HUES6 (cell line): ENCODE measurements around the gene SLC51B.
"Not testable (repeated sequence)": the region's sequence is repeated elsewhere in the genome, so short reads cannot be mapped to it uniquely, and the experiment has no call there.

Source experiments
- H3K27ac ChIP-seq: 2 replicates; pipeline ENCODE4 v1.7.0; 2013; ENCODE audit warnings: low read depth, mild to moderate bottlenecking, low read length, inconsistent platforms
- H3K27me3 ChIP-seq: 2 replicates; pipeline ENCODE4 v1.6.1; 2013; ENCODE audit warnings: low read length; ENCODE audit not compliant: control insufficient read depth, insufficient read depth
- H3K36me3 ChIP-seq: 2 replicates; pipeline ENCODE4 v1.6.1; 2013; ENCODE audit warnings: low read length; ENCODE audit not compliant: control insufficient read depth, insufficient read depth
- H3K4me1 ChIP-seq: 2 replicates; pipeline ENCODE4 v1.6.1; 2013; ENCODE audit warnings: low read length; ENCODE audit not compliant: control insufficient read depth, insufficient read depth
- H3K4me3 ChIP-seq: 2 replicates; pipeline ENCODE4 v1.5.1; 2013; ENCODE audit warnings: low read depth, low read length
- H3K9ac ChIP-seq: one replicate; pipeline ENCODE4 v1.6.1; 2013; ENCODE audit warnings: mild to moderate bottlenecking, low read length
- H3K9me3 ChIP-seq: 2 replicates; pipeline ENCODE4 v1.6.1; 2013; ENCODE audit warnings: low read depth, low read length; ENCODE audit not compliant: control insufficient read depth, insufficient read depth

The SLC51B gene

GRCh38 chr15:65085207-65085753, 40.1 kb downstream of the SLC51B start:
- peaks cover 77% of the 10 kb centered on the region for H3K4me1 ChIP-seq
- no peak overlapping the region for H3K27ac ChIP-seq
- H3K36me3 ChIP-seq: no peaks in the 10 kb centered on the region
- H3K27me3 ChIP-seq: no peaks in the 10 kb centered on the region
- no peak overlapping the region for H3K9ac ChIP-seq
- no peak overlapping the region for H3K4me3 ChIP-seq
- no peaks in the 10 kb centered on the region for H3K9me3 ChIP-seq

DNA sequence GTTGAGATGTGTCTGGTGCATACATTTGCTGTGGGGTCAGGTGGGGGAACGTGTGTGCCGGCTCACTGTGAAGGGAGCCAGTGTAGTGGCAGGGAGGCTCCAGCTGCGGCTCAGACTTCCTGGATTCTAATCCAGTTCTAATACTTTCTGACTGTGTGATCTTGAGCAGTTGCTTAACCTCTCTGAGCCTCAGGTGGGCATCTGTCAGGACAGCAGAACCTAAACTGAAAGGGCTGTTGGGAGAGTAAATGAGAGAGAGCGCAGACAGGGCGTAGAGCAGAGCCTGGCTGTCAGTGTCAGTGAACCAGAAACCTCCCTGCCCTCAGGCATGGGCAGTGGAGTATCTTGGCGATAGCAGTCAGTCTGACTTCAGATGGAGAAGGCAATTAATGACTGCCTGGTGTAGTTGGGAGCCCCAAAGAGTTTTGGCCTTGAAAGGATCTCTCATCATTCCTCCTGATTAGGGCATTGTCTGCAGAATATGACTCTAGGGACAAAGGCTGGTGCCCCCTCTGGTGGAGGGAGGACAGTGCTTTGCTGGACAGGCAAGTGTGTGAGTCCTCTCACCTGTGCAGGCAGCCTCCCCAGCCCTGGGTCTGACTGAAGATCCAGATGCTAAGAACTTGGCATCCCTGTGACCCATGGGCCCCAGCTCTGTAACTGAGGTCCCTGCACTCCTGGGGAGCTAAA, 40.9 kb downstream of the SLC51B start:
- Histone ChIP-seq H3K27me3 (no peaks in the 10 kb centered on the region), H3K4me1 (peaks cover 75% of the 10 kb centered on the region), H3K9me3 (no peaks in the 10 kb centered on the region), H3K4me3 (no peak overlapping the region), H3K9ac (no peak overlapping the region), H3K27ac (no peak overlapping the region), H3K36me3 (no peaks in the 10 kb centered on the region)

- H3K4me1 ChIP-seq: peaks cover 69% of the 10 kb centered on the region
- H3K27ac ChIP-seq: no peak overlapping the region
- no peak overlapping the region for H3K4me3 ChIP-seq
- H3K27me3 ChIP-seq: no peaks in the 10 kb centered on the region
- no peaks in the 10 kb centered on the region for H3K9me3 ChIP-seq
- H3K36me3 ChIP-seq: no peaks in the 10 kb centered on the region
- H3K9ac ChIP-seq: no peak overlapping the region
These were observed 41.5 kb downstream of the SLC51B start for GRCh38 chr15:65086680-65087111.

DNA sequence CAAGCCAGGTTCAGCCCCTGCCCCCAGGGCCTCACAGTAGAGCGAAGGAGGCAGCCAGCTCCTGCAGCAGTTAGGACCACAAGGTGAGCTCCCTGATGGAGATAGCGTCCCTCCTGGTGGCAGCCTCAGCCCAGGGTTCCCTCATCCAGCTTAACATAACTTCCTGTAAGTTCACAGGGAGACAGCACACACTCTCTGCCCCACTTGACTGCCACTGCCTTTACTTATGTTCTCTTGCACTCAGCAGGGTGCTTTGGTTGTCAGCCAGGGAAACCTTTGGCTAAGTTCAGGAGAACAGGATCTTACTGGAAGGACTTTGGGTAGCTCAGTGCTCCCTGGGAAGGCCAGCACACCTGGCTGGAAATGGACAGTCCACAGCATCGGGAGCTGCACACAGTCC, 42.2 kb downstream of the SLC51B start:
- no peak overlapping the region for H3K9ac ChIP-seq
- H3K4me3 ChIP-seq: no peak overlapping the region
- no peaks in the 10 kb centered on the region for H3K36me3 ChIP-seq
- H3K27me3 ChIP-seq: no peaks in the 10 kb centered on the region
- no peak overlapping the region for H3K27ac ChIP-seq
- H3K4me1 ChIP-seq: peaks cover 62% of the 10 kb centered on the region
- H3K9me3 ChIP-seq: no peaks in the 10 kb centered on the region

DNA sequence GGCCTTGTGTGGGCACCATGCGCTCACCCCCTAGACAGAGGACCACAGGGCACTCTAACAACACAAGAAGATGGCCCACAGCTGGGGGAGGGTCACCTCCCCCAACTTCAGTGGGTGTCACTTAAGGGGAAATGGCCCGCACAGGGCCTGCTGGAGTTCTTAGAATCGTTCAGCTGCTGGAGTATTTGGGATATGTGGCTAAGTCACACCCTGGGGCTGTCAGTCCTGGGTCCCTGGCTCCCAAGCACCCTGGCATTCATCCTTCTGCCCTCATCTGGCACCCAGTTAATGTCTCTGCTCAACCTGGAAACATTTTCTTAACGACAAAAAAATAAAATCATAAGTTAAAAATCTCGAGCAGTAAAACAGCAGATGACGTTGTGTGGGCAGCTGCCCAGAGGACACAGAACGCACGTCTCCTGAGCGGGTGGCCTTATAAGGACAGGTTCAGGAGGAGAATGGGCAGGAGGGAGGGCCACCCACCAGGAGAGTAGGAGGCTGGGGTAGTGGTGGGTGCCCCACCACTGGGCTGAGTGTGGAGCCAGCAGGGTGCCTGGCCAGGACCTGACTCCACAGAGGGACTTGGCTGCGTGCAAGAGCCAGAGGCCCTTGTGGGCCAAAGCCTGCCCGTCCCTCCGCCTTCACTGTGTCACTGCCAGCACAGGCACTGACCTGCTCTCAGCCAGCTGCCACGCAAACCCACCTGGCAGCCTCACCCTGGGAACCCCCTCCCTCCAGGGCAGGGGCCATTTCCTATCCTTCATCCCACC, 42.9 kb downstream of the SLC51B start:
- H3K4me1 ChIP-seq: peaks cover 56% of the 10 kb centered on the region
- H3K27ac ChIP-seq: no peak overlapping the region
- no peak overlapping the region for H3K9ac ChIP-seq

GRCh38 chr15:65088643-65089021, 43.4 kb downstream of the SLC51B start:
- Histone ChIP-seq H3K36me3 (no peaks in the 10 kb centered on the region), H3K4me3 (no peak overlapping the region), H3K9me3 (no peaks in the 10 kb centered on the region), H3K27ac (no peak overlapping the region), H3K4me1 (peaks cover 51% of the 10 kb centered on the region), H3K9ac (no peak overlapping the region), H3K27me3 (no peaks in the 10 kb centered on the region)

More for the DNA sequence above, 42.9 kb downstream of the SLC51B start:
- Histone ChIP-seq H3K27me3 (no peaks in the 10 kb centered on the region), H3K36me3 (no peaks in the 10 kb centered on the region), H3K4me3 (no peak overlapping the region), H3K9me3 (no peaks in the 10 kb centered on the region)

DNA sequence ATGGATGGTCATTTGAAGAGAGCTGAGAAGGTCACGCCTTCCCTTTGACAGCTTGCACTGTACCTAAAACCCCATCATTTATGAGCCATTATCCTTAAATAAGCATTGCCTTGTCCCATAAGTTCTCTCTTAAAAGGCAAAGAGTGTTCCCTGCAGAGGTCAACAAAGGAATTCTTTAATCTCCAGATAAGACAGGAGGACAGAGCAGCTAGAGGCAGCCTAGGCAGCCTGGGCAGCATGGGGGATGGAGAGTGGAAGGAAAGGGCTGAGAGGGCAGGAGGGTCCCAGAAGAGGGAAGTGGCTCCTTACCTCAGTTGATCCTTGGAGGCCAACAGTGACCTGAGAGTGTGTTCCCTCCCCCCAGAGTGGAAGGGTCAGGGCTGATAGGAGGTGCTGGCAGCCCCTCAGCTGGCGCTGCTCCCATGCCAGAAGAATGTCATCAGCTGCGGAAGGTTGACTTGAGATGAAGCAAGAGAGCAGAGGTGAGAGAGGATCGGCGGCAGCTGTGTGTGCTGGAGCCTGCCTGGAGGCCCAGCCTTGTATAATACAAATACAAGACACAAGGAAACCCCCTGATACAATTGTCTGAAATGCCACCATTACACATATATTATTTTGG, 44.1 kb downstream of the SLC51B start:
- Histone ChIP-seq H3K27ac (no peak overlapping the region), H3K4me1 (peaks cover 44% of the 10 kb centered on the region), H3K27me3 (no peaks in the 10 kb centered on the region), H3K9ac (no peak overlapping the region), H3K36me3 (no peaks in the 10 kb centered on the region), H3K9me3 (no peaks in the 10 kb centered on the region), H3K4me3 (no peak overlapping the region)

- Histone ChIP-seq H3K9me3 (no peaks in the 10 kb centered on the region), H3K9ac (no peak overlapping the region), H3K27me3 (no peaks in the 10 kb centered on the region), H3K4me3 (no peak overlapping the region), H3K4me1 (peaks cover 22% of the 10 kb centered on the region), H3K36me3 (no peaks in the 10 kb centered on the region), H3K27ac (no peak overlapping the region)
These were observed 47.0 kb downstream of the SLC51B start for GRCh38 chr15:65091946-65092770.

GRCh38 chr15:65092911-65093792, 48.0 kb downstream of the SLC51B start:
- H3K36me3 ChIP-seq: peaks cover 7% of the 10 kb centered on the region; the same call in 1 of the 2 replicates
- no peak overlapping the region for H3K4me3 ChIP-seq

DNA sequence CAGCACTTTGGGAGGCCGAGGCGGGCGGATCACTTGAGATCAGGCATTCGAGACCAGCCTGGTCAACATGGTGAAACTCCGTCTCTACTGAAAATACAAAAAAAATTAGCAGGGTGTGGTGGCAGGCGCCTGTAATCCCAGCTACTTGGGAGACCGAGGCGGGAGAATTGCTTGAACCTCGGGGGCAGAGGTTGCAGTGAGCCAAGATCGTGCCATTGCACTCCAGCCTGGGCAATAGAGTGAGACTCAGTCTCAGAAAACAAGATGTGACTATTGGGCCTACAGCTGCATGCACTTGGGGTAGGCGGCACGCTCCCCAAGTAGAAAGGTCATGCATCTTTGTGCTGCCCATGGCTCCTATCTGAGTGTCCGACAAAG, 48.6 kb downstream of the SLC51B start:
- not testable (repeated sequence) for H3K4me1 ChIP-seq, H3K27me3 ChIP-seq, H3K27ac ChIP-seq

More at GRCh38 chr15:65092911-65093792, 48.0 kb downstream of the SLC51B start:
- H3K9ac ChIP-seq: no peak overlapping the region
- no peaks in the 10 kb centered on the region for H3K27me3 ChIP-seq
- H3K27ac ChIP-seq: no peak overlapping the region
- no peaks in the 10 kb centered on the region for H3K9me3 ChIP-seq
- H3K4me1 ChIP-seq: peaks cover 12% of the 10 kb centered on the region

More for the DNA sequence above, 48.6 kb downstream of the SLC51B start:
- peaks cover 12% of the 10 kb centered on the region; the same call in 1 of the 2 replicates for H3K36me3 ChIP-seq
- not testable (repeated sequence) for H3K9me3 ChIP-seq, H3K4me3 ChIP-seq, H3K9ac ChIP-seq
